Smooth muscle cell (in vitro differentiated cells): ENCODE data around the gene ADNP. TPM values are rescaled to one million over a fixed set of nuclear protein-coding genes. Genes with fewer than 3 reads are reported as not detected.

Experiments
- DNase-seq: peaks from one replicate; lab custom pipeline; 2025; ENCODE audit not compliant: unreplicated experiment; lab: John Stamatoyannopoulos, UW
- H2AFZ ChIP-seq: fragments of 200-600 bp; sonication (generic); 2 replicates; pipeline ENCODE4 v1.6.0; 2016; ENCODE audit warnings: antibody characterized with exemption, low read depth, mild to moderate bottlenecking
- H3F3A ChIP-seq: fragments of 200-600 bp; sonication (generic); 2 replicates; pipeline ENCODE4 v1.6.0; 2017; ENCODE audit warnings: antibody characterized with exemption, low read depth
- H3K27ac ChIP-seq: fragments of 200-600 bp; sonication (generic); 2 replicates; pipeline ENCODE4 v1.5.1; 2016; ENCODE audit warnings: low read depth, mild to moderate bottlenecking
- H3K27me3 ChIP-seq: fragments of 200-600 bp; sonication (generic); 2 replicates; pipeline ENCODE4 v1.6.1; 2016; ENCODE audit warnings: low read depth, mild to moderate bottlenecking
- H3K36me3 ChIP-seq: fragments of 200-600 bp; sonication (generic); 2 replicates; pipeline ENCODE4 v1.5.1; 2016; ENCODE audit warnings: low read depth
- H3K4me1 ChIP-seq: fragments of 200-600 bp; sonication (generic); 2 replicates; pipeline ENCODE4 v1.5.1; 2016; ENCODE audit warnings: low read depth
- H3K4me2 ChIP-seq: fragments of 200-600 bp; sonication (generic); 2 replicates; pipeline ENCODE4 v1.6.0; 2016; ENCODE audit warnings: mild to moderate bottlenecking
- H3K4me3 ChIP-seq: fragments of 200-600 bp; sonication (generic); 2 replicates; pipeline ENCODE4 v1.5.1; 2016; ENCODE audit warnings: mild to moderate bottlenecking
- H3K79me2 ChIP-seq: fragments of 200-600 bp; sonication (generic); 2 replicates; pipeline ENCODE4 v1.6.0; 2016; ENCODE audit warnings: low read depth, mild to moderate bottlenecking
- H3K9ac ChIP-seq: fragments of 200-600 bp; sonication (generic); 2 replicates; pipeline ENCODE4 v1.6.0; 2016; ENCODE audit warnings: low read depth
- H3K9me3 ChIP-seq: fragments of 200-600 bp; sonication (generic); replicated peaks from 2 replicates; pipeline ENCODE4 v1.5.1; 2016; ENCODE audit warnings: low read depth
- H4K20me1 ChIP-seq: fragments of 200-600 bp; sonication (generic); 2 replicates; pipeline ENCODE4 v1.6.0; 2016; ENCODE audit warnings: low read depth
- CTCF ChIP-seq: fragments of 200-600 bp; sonication (generic); IDR thresholded peaks from 2 replicates; pipeline ENCODE4 v1.5.1; 2017; ENCODE audit warnings: borderline replicate concordance, mild to moderate bottlenecking, antibody characterized with exemption; ENCODE audit not compliant: insufficient read depth, poor library complexity, severe bottlenecking
- WGBS: methylation state at CpG from one replicate; pipeline ENCODE4 v1.1.7; 2016; ENCODE audit warnings: low lambda C conversion rate; 5-methylcytosine and 5-hydroxymethylcytosine counted together
- polyA plus RNA-seq: library from polyadenylated mRNA; unstranded; fragments of >200 nt; fragmentation: Nextera tagmentation; extraction: Ambion mirVana; gene quantifications from 2 replicates; pipeline ENCODE4 v1.2.1, GENCODE V29; 2016
- total RNA-seq: library from RNA; depleted of rRNA; stranded (reverse); fragments of >200 nt; gene quantifications from 2 replicates; pipeline ENCODE4 v1.2.3, GENCODE V29; 2014

Gene ADNP
- total and polyA plus RNA-seq, 2 experiments from 2014 or later, result 14.2 to 57.4 TPM

- no peak overlapping the region for H3K27ac ChIP-seq
- H3K4me1 ChIP-seq, result peaks cover 9% of the 10 kb centered on the region
- H3F3A ChIP-seq, result peaks cover 30% of the 10 kb centered on the region
- 91% methylated on average over 3 of the region's 3 CpGs for WGBS
- H3K9me3 ChIP-seq, result no peaks in the 10 kb centered on the region
- H2AFZ ChIP-seq, result no peak overlapping the region
- peaks cover 100% of the 10 kb centered on the region for H4K20me1 ChIP-seq
- H3K36me3 ChIP-seq, result no peaks in the 10 kb centered on the region
- H3K27me3 ChIP-seq, result no peaks in the 10 kb centered on the region
- TF ChIP-seq CTCF, result no peak
- no peak overlapping the region for H3K4me3 ChIP-seq
- H3K4me2 ChIP-seq, result no peak overlapping the region
- peaks cover 100% of the 10 kb centered on the region for H3K79me2 ChIP-seq
- H3K9ac ChIP-seq, result no peak overlapping the region
- DNase-seq, result no peak
These were observed 21.8 kb downstream of the ADNP start for GRCh38 chr20:50909413-50909812.

- Histone ChIP-seq H3K9me3 (no peaks in the 10 kb centered on the region), H3F3A (peaks cover 3% of the 10 kb centered on the region), H3K4me3 (no peak overlapping the region), H3K9ac (no peak overlapping the region), H4K20me1 (peaks cover 100% of the 10 kb centered on the region), H3K27me3 (no peaks in the 10 kb centered on the region), H3K36me3 (peaks cover 12% of the 10 kb centered on the region), H3K4me1 (no peaks in the 10 kb centered on the region), H2AFZ (no peak overlapping the region), H3K79me2 (peaks cover 100% of the 10 kb centered on the region), H3K27ac (peak overlapping the region; percentile 16), H3K4me2 (no peak overlapping the region)
- TF ChIP-seq CTCF, result no peak
- WGBS, result 96% methylated on average over 6 of the region's 6 CpGs
- DNase-seq, result no peak
These were observed 27.1 kb downstream of the ADNP start for GRCh38 chr20:50904067-50904570.

GRCh38 chr20:50903353-50904051 lies 27.7 kb downstream of the ADNP start:
- Histone ChIP-seq H3K79me2 (peaks cover 100% of the 10 kb centered on the region), H3K27me3 (no peaks in the 10 kb centered on the region), H3K4me3 (no peak overlapping the region), H3K4me1 (no peaks in the 10 kb centered on the region), H3F3A (peaks cover 3% of the 10 kb centered on the region), H3K9me3 (no peaks in the 10 kb centered on the region), H3K9ac (no peak overlapping the region), H2AFZ (no peak overlapping the region), H4K20me1 (peaks cover 100% of the 10 kb centered on the region), H3K4me2 (no peak overlapping the region), H3K27ac (no peak overlapping the region), H3K36me3 (peaks cover 12% of the 10 kb centered on the region)
- TF ChIP-seq CTCF, result no peak
- WGBS, result 74% methylated on average over 8 of the region's 8 CpGs
- no peak for DNase-seq

- H3K9me3 ChIP-seq, result no peaks in the 10 kb centered on the region
- H3K36me3 ChIP-seq, result peaks cover 20% of the 10 kb centered on the region
- DNase-seq, result no peak
- no peak overlapping the region for H3K4me3 ChIP-seq
- 97% methylated on average over 1 of the region's 1 CpG for WGBS
- H3K79me2 ChIP-seq, result peaks cover 99% of the 10 kb centered on the region
- H2AFZ ChIP-seq, result no peak overlapping the region
- H3K9ac ChIP-seq, result no peak overlapping the region
- no peak for TF ChIP-seq CTCF
- H3F3A ChIP-seq, result peaks cover 6% of the 10 kb centered on the region
- no peaks in the 10 kb centered on the region for H3K27me3 ChIP-seq
- no peaks in the 10 kb centered on the region for H3K4me1 ChIP-seq
- no peak overlapping the region for H3K4me2 ChIP-seq
- H3K27ac ChIP-seq, result no peak overlapping the region
- H4K20me1 ChIP-seq, result peaks cover 100% of the 10 kb centered on the region
These were observed 29.9 kb downstream of the ADNP start for GRCh38 chr20:50901301-50901700.
